MM.1S (cell line): ENCODE results near the gene IGHMBP2.

Experiments used
- CTCF ChIP-seq: fragments of 300-600 bp; sonication (generic); IDR thresholded peaks from 2 replicates; pipeline ENCODE4 v1.5.1; 2016; ENCODE audit warnings: antibody characterized with exemption, low read length, mixed read lengths
- EZH2 ChIP-seq: fragments of 300-600 bp; sonication (generic); optimal IDR thresholded peaks from 2 replicates; pipeline ENCODE3; 2017; ENCODE audit warnings: low read depth, mild to moderate bottlenecking, antibody characterized with exemption, low read length, mixed read lengths
- EZH2phosphoT487 ChIP-seq: fragments of 300-600 bp; sonication (generic); IDR thresholded peaks from 2 replicates; pipeline ENCODE4 v1.6.1; 2018; ENCODE audit warnings: antibody characterized with exemption, low read length

GRCh38 chr11:68927280-68928135, 23.8 kb downstream of the IGHMBP2 start:
- TF ChIP-seq CTCF: no peak
- no peak for TF ChIP-seq EZH2
- no peak for TF ChIP-seq EZH2phosphoT487
